Thyroid gland (tissue), 4 donors: ENCODE measurements around the gene ACTL10. TPM values are rescaled to one million over a fixed set of nuclear protein-coding genes. Genes with fewer than 3 reads are reported as not detected.
A peak's percentile ranks its signal among the peaks of the same experiment; 100 is the strongest.
"Not testable (repeated sequence)": the region's sequence is repeated elsewhere in the genome, so short reads cannot be mapped to it uniquely, and the experiment has no call there.

Experiments used
- DNase-seq, 2 donors: peaks; one replicate each; pipeline ENCODE4 v3.0.0-alpha.2; 2019
- H3K27ac ChIP-seq, 3 donors: fragments of 200-600 bp; sonication (generic); 1 replicate in 2 of 3; 2 replicates in 1 of 3; pipeline ENCODE4 v1.5.1; 2016 to 2019; ENCODE audit warnings: mild to moderate bottlenecking in 1 of 3, moderate library complexity in 1 of 3
- H3K27me3 ChIP-seq: fragments of 200-600 bp; sonication (generic); one replicate; pipeline ENCODE4 v1.5.1; 2019
- H3K36me3 ChIP-seq, 2 donors: fragments of 200-600 bp; sonication (generic); one replicate each; pipeline ENCODE4 v1.5.1; 2016 to 2019
- H3K4me1 ChIP-seq, 2 donors: fragments of 200-600 bp; sonication (generic); one replicate each; pipeline ENCODE4 v1.5.1; 2017 to 2019
- H3K4me3 ChIP-seq, 3 donors: fragments of 200-600 bp; sonication (generic); replicated peaks in 1 of 3; 1 replicate in 2 of 3; 2 replicates in 1 of 3; pipeline ENCODE4 v1.5.1; 2016; ENCODE audit warnings: mild to moderate bottlenecking in 1 of 3
- H3K9me3 ChIP-seq: fragments of 200-600 bp; sonication (generic); one replicate; pipeline ENCODE4 v1.5.1; 2017
- POLR2A ChIP-seq, 2 donors: fragments of 450-650 bp; IDR thresholded peaks; one replicate each; pipeline ENCODE4 v1.6.1; 2017; ENCODE audit warnings: antibody characterized with exemption in 2 of 2, mild to moderate bottlenecking in 2 of 2, moderate library complexity in 1 of 2
- WGBS, 2 donors: methylation state at CpG; one replicate each; pipeline ENCODE4 v1.1.5; 2017; 5-methylcytosine and 5-hydroxymethylcytosine counted together
- intact Hi-C: fragments of 100-400 bp; cut with DNase I; formaldehyde crosslinking; loops from one replicate; pipeline ENCODE4 v1.15.1; 2023
- total RNA-seq, 4 donors: library from RNA; depleted of rRNA; stranded (reverse); fragments of >200 nt; gene quantifications; one replicate each; pipeline ENCODE4 v1.2.3, GENCODE V29; 2016
- TF ChIP-seq, protein P1 (sequence below), 6 experiments: fragments of 200-600 bp in 3 of 6; fragments of 450-650 bp in 3 of 6; sonication (generic) in 3 of 6; IDR thresholded peaks; one replicate each; pipeline ENCODE4 v1.5.1; 2016 to 2019; ENCODE audit warnings: antibody characterized with exemption in 6 of 6, mild to moderate bottlenecking in 2 of 6, inconsistent platforms in 1 of 6, moderate library complexity in 1 of 6

ACTL10 gene
- total RNA-seq, 4 donors from 2014 or later = 2.1 to 3.9 (median 2.6) TPM

DNA sequence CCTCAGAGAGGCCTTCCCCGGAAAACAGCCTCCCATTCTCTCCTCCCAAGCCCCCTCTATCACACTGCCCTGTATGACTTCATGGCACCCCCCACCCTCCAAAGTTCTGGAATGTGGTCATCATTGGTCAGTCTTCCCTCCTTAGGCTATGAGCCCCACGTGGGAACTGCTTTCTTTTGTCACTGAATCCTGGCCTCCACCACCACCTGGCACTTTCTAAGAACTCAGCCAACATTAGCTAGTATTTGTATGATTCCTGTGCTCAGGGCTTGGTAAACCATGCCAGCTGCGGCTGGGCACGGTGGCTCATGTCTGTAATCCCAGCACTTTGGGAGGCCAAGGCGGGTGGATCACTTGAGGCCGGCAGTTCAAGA lies 27.9 kb downstream of the ACTL10 start:
- Histone ChIP-seq H3K27ac (peak overlapping the region; percentile 68 to 89 (median 81)), H3K4me3 (no peak overlapping the region), H3K9me3 (no peaks in the 10 kb centered on the region), H3K27me3 (no peaks in the 10 kb centered on the region), H3K36me3 (no peaks in the 10 kb centered on the region), H3K4me1 (peaks cover 16 to 24% of the 10 kb centered on the region in 2 donors)
- DNase-seq = peak in 1 of 2 donors; percentile 53
- 62 to 70% methylated on average over 6 of the region's 6 CpGs for WGBS, 2 donors
- TF ChIP-seq POLR2A (IDR thresholded peaks at IDR 0.05) = no peak
- TF ChIP-seq, protein P1, sequence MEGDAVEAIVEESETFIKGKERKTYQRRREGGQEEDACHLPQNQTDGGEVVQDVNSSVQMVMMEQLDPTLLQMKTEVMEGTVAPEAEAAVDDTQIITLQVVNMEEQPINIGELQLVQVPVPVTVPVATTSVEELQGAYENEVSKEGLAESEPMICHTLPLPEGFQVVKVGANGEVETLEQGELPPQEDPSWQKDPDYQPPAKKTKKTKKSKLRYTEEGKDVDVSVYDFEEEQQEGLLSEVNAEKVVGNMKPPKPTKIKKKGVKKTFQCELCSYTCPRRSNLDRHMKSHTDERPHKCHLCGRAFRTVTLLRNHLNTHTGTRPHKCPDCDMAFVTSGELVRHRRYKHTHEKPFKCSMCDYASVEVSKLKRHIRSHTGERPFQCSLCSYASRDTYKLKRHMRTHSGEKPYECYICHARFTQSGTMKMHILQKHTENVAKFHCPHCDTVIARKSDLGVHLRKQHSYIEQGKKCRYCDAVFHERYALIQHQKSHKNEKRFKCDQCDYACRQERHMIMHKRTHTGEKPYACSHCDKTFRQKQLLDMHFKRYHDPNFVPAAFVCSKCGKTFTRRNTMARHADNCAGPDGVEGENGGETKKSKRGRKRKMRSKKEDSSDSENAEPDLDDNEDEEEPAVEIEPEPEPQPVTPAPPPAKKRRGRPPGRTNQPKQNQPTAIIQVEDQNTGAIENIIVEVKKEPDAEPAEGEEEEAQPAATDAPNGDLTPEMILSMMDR (IDR thresholded peaks at IDR 0.05) = no peak
- intact Hi-C loops = loop anchor here (5.0 kb wide), 1 partner anchor 33 kb away; no protein-coding TSS in a partner anchor

DNA sequence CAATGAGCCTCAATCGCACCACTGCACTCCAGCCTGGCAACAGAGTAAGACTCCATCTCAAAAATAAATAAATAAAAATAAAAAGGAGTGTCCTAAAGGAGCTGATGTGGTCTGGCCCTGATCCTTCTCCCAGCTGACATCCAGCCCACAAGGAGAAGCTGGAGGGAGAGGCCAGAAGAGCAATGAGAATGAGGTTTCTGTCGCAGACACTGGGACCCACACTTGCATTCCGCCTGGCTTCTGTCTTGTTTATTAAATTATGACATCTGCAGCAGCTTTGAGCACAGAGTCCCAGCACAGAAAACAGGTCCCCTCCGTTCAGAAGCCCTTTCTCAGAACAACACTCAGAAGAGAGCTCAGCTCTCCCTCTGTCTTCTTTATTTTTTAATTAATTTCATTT lies 29.7 kb downstream of the ACTL10 start:
- no peak for TF ChIP-seq POLR2A (IDR thresholded peaks at IDR 0.05)
- TF ChIP-seq, protein P1 (IDR thresholded peaks at IDR 0.05) = no peak
- intact Hi-C loops = no loop called here
- 87 to 88% methylated on average over 4 of the region's 4 CpGs for WGBS, 2 donors
- Histone ChIP-seq H3K9me3 (no peaks in the 10 kb centered on the region), H3K27ac (no peak overlapping the region), H3K27me3 (no peaks in the 10 kb centered on the region), H3K4me3 (no peak overlapping the region), H3K4me1 (peaks cover 16 to 32% of the 10 kb centered on the region in 2 donors), H3K36me3 (no peaks in the 10 kb centered on the region)
- no peak for DNase-seq

DNA sequence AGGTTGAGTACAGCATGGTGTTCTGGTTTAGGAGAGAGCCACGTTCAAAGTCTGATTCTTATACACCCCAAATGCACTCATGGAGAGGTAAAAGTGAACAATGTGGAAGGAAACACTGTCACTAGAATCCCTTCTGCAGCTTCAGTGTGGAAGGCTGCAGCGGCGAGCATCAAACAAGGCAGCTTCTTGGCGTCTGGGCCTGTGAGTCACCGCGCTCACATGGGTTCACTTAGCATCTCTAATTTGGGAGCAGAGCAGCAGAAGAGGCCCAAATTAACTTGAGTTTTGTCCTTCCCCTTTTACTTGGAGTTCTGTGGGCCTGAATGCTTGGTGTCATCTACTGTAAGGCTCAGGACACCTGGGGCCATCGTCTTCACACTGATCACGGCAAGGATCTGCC lies 30.4 kb downstream of the ACTL10 start:
- Histone ChIP-seq H3K27ac (no peak overlapping the region), H3K27me3 (no peaks in the 10 kb centered on the region), H3K36me3 (no peaks in the 10 kb centered on the region), H3K4me1 (peaks cover 16 to 32% of the 10 kb centered on the region in 2 donors), H3K4me3 (no peak overlapping the region), H3K9me3 (no peaks in the 10 kb centered on the region)
- DNase-seq = peak in 1 of 2 donors; percentile 16
- TF ChIP-seq, protein P1 (IDR thresholded peaks at IDR 0.05) = no peak
- TF ChIP-seq POLR2A (IDR thresholded peaks at IDR 0.05) = no peak
- intact Hi-C loops = no loop called here
- 67 to 87% methylated on average over 8 of the region's 8 CpGs for WGBS, 2 donors

DNA sequence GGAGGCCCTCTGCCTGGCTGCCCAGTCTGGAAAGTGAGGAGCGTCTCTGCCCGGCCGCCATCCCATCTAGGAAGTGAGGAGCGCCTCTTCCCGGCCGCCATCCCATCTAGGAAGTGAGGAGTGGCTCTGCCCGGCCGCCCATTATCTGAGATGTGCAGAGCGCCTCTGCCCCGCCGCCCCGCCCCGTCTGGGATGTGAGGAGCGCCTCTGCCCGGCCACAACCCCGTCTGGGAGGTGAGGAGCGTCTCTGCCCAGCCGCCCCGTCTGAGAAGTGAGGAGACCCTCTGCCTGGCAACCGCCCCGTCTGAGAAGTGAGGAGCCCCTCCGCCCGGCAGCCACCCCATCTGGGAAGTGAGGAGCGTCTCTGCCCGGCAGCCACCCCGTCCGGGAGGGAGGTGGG lies 32.2 kb downstream of the ACTL10 start:
- DNase-seq, H3K27ac ChIP-seq, H3K9me3 ChIP-seq, H3K4me3 ChIP-seq, H3K36me3 ChIP-seq, intact Hi-C loops, H3K27me3 ChIP-seq: not testable (repeated sequence)
- H3K4me1 ChIP-seq = peaks cover 9 to 23% of the 10 kb centered on the region in 2 donors
- WGBS, 2 donors = 100% methylated on average over 5 to 8 of the region's 27 CpGs

DNA sequence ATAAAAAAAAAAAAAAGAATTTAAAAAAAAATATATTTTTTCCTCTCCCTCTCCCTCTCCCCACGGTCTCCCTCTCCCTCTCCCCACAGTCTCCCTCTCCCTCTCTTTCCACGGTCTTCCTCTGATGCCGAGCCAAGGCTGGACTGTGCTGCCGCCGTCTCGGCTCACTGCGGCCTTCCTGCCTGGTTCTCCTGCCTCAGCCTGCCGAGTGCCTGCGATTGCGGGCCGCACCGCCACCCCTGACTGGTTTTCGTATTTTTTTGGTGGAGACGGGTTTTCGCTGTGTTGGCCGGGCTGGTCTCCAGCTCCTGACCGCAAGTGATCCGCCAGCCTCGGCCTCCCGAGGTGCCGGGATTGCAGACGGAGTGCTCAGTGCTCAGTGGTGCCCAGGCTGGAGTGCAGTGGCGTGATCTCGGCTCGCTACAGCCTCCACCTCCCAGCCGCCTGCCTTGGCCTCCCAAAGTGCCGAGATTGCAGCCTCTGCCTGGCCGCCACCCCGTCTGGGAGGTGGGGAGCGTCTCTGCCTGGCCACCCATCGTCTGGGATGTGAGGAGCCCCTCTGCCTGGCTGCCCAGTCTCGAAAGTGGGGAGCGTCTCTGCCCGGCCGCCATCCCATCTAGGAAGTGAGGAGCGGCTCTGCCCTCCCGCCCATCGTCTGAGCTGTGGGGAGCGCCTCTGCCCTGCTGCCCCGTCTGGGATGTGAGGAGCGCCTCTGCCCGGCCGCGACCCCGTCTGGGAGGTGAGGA lies 34.1 kb downstream of the ACTL10 start:
- H3K36me3 ChIP-seq, H3K27me3 ChIP-seq, intact Hi-C loops, H3K9me3 ChIP-seq, H3K4me3 ChIP-seq: not testable (repeated sequence)
- 85 to 90% methylated on average over 35 to 37 of the region's 45 CpGs for WGBS, 2 donors
- peak; percentile 51 to 72 for DNase-seq
- Histone ChIP-seq H3K27ac (peak overlapping the region in 1 of 3 donors; percentile 41), H3K4me1 (peaks cover 0 to 14% of the 10 kb centered on the region in 2 donors)

DNA sequence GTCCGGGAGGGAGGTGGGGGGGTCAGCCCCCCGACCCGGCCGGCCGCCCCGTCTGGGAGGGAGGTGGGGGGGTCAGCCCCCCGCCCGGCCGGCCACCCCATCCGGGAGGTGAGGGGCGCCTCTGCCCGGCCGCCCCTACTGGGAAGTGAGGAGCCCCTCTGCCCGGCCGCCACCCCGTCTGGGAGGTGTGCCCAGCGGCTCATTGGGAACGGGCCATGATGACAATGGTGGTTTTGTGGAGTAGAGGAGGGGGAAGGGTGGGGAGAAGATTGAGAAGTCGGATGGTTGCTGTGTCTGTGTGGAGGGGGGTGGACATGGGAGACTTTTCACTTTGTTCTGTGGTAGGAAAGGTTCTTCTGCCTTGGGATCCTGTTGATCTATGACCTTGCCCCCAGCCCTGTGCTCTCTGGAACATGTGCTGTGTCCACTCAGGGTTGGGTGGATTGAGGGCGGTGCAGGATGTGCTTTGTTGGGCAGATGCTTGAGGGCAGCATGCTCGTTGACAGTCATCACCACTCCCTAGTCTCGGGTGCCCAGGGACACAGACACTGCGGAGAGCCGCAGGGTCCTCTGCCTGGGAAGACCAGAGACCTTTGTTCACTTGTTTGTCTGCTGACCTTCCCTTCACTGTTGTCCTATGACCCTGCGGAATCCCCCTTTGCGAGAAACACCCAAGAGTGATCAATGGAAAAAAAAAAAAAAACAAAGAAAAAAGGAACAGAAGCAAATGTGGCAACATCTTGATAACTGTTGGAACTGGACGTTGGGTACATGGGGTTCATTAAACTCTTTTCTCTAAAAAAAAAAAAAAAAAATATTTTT lies 35.1 kb downstream of the ACTL10 start:
- 88 to 89% methylated on average over 12 to 13 of the region's 27 CpGs for WGBS, 2 donors
- intact Hi-C loops = no loop called here
- H3K36me3 ChIP-seq = peaks cover 0 to under 1% of the 10 kb centered on the region in 2 donors

More for the DNA sequence above, 35.1 kb downstream of the ACTL10 start:
- no peaks in the 10 kb centered on the region for H3K9me3 ChIP-seq
- peaks cover 0 to 14% of the 10 kb centered on the region in 2 donors for H3K4me1 ChIP-seq
- no peak overlapping the region for H3K27ac ChIP-seq
- no peaks in the 10 kb centered on the region for H3K27me3 ChIP-seq
- no peak overlapping the region for H3K4me3 ChIP-seq
- no peak for DNase-seq
- TF ChIP-seq, protein P1 (IDR thresholded peaks at IDR 0.05) = no peak
- no peak for TF ChIP-seq POLR2A (IDR thresholded peaks at IDR 0.05)
